ENCODE measurements around the gene EGLN1. TPM values are rescaled to one million over a fixed set of nuclear protein-coding genes. Genes with fewer than 3 reads are reported as not detected.
"Not testable (repeated sequence)": the region's sequence is repeated elsewhere in the genome, so short reads cannot be mapped to it uniquely, and the experiment has no call there.

Gene EGLN1
- total RNA-seq, 1 experiment from 2014 or later: 27.1 TPM

DNA sequence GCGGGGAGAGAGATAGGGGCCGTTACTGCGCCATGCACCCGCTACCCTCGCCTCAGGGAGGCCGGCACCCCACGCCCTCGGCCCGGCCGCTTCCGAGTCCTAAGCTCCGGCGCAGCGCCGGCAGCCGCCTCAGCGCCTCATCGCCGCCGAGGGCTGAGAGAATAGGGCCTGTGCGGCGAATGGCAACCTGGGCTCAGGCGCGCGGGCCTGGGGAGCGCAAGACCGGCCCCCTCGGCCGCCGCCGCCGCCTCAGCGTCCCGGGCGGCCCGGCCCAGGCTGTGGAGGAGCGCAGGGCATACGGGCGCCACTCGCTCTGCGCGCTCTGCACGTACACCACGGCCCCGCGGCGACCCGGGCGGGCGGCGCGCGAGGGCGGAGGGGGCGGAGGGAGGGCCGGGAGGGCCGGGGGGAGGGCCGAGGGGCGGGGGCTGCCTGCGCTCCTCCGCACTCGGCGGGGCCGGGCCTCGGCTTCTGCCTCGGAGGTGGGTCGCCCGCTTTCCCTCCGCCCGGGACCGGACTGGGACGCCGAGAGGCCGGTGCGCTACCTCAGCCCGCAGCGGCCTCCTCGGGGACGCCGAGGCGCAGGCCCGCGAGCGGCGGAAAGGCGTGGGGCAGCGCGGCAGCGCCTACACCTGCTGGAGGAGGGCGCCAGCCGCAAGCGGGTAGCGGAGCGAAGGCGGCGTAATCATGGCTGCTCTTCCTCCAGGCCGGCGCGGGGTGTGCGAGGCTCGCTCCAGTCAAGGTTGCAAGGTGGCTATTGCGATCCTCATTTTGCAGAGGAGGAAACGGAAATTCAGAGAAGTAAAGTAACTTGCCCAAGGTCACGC lies at the start of gene EGLN1 (continued):
- TF ChIP-seq CTCF (IDR thresholded peaks at IDR 0.05 in 2 of 3, conservative IDR thresholded peaks at IDR 0.05 in 1 of 3; ENCODE audit: borderline replicate concordance in 1 of 3, insufficient read depth in 1 of 3, low read depth in 2 of 3, low read length in 2 of 3): peak in 2 of 3 experiments; percentile 13 to 34; a peak in 1 of 6 replicates
- no peak for TF ChIP-seq TCF7L2 (IDR thresholded peaks at IDR 0.05; ENCODE audit: borderline replicate concordance, extremely low read depth, insufficient read depth, insufficient read length)
- peak; percentile 97 for TF ChIP-seq POLR2AphosphoS5 (IDR thresholded peaks at IDR 0.05; ENCODE audit: low read depth, low read length)
- TF ChIP-seq SP1 (IDR thresholded peaks at IDR 0.05; ENCODE audit: low read depth): no peak
- TF ChIP-seq RAD21 (IDR thresholded peaks at IDR 0.05; ENCODE audit: low read depth): peak; percentile 63
- TF ChIP-seq, protein P1, sequence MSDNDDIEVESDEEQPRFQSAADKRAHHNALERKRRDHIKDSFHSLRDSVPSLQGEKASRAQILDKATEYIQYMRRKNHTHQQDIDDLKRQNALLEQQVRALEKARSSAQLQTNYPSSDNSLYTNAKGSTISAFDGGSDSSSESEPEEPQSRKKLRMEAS (IDR thresholded peaks at IDR 0.05): peak; percentile 83

- H3K4me1 ChIP-seq (ENCODE audit: control insufficient read depth in 1 of 2, insufficient read depth in 2 of 2, low read length in 2 of 2); ATAC-seq; BruUV-seq (replicated peaks); CTCF ChIA-PET; H3K4me2 ChIP-seq (ENCODE audit: low read length); DNase-seq (ENCODE audit: low read depth, low spot score); H4K20me1 ChIP-seq (ENCODE audit: insufficient read depth); H3K9me2 ChIP-seq (ENCODE audit: insufficient read depth); H3K79me2 ChIP-seq (ENCODE audit: insufficient read depth, low read length); H3K27me3 ChIP-seq (ENCODE audit: insufficient read depth, low read length); H3K9ac ChIP-seq (ENCODE audit: low read length); H3K9me3 ChIP-seq (ENCODE audit: control insufficient read depth in 1 of 2, insufficient read depth in 1 of 2, low read depth in 1 of 2, low read length in 2 of 2); H2AFZ ChIP-seq (ENCODE audit: low read depth, low read length, poor library complexity, severe bottlenecking); H3K27ac ChIP-seq (ENCODE audit: low read depth, low read length); intact Hi-C loops (cut with micrococcal nuclease); POLR2A ChIA-PET; H3K4me3 ChIP-seq (replicated peaks in 1 of 2; ENCODE audit: low read depth in 1 of 2, low read length in 2 of 2); H3K36me3 ChIP-seq (ENCODE audit: control insufficient read depth in 1 of 2, insufficient read depth in 2 of 2, low read length in 2 of 2); RAD21 ChIA-PET (ENCODE audit: low non-redundant PET in 1 of 2, low total read pairs in 2 of 2, uncharacterized antibody in 2 of 2, unreplicated experiment in 2 of 2): not testable (repeated sequence)
These were observed 49.4 kb upstream of the EGLN1 start for GRCh38 chr1:231471500-231471899.

DNA sequence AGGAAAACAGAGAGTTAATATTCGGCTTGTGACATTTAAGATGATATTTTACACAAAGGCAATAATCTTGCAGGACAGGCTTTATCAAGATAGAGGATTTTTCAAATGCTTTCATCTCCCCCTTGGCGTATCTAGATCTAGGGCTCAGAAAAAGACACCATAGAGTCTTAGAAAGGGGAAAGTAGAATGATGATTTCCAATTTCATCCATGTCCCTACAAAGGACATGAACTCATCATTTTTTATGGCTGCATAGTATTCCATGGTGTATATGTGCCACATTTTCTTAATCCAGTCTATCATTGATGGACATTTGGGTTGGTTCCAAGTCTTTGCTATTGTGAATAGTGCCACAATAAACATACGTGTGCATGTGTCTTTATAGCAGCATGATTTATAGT lies 48.9 kb upstream of the EGLN1 start:
- H3K9me2 ChIP-seq (ENCODE audit: insufficient read depth); H3K4me2 ChIP-seq (ENCODE audit: low read length); BruUV-seq (replicated peaks); H3K9ac ChIP-seq (ENCODE audit: low read length); H3K27me3 ChIP-seq (ENCODE audit: insufficient read depth, low read length); H4K20me1 ChIP-seq (ENCODE audit: insufficient read depth); DNase-seq (ENCODE audit: low read depth, low spot score); RAD21 ChIA-PET (ENCODE audit: low non-redundant PET in 1 of 2, low total read pairs in 2 of 2, uncharacterized antibody in 2 of 2, unreplicated experiment in 2 of 2); ATAC-seq; H2AFZ ChIP-seq (ENCODE audit: low read depth, low read length, poor library complexity, severe bottlenecking); intact Hi-C loops (cut with micrococcal nuclease); H3K9me3 ChIP-seq (ENCODE audit: control insufficient read depth in 1 of 2, insufficient read depth in 1 of 2, low read depth in 1 of 2, low read length in 2 of 2); CTCF ChIA-PET; H3K36me3 ChIP-seq (ENCODE audit: control insufficient read depth in 1 of 2, insufficient read depth in 2 of 2, low read length in 2 of 2); H3K4me1 ChIP-seq (ENCODE audit: control insufficient read depth in 1 of 2, insufficient read depth in 2 of 2, low read length in 2 of 2); H3K4me3 ChIP-seq (replicated peaks in 1 of 2; ENCODE audit: low read depth in 1 of 2, low read length in 2 of 2); H3K27ac ChIP-seq (ENCODE audit: low read depth, low read length); H3K79me2 ChIP-seq (ENCODE audit: insufficient read depth, low read length); POLR2A ChIA-PET: not testable (repeated sequence)

Data from HCT116 (cell line).